Liver (tissue), 9 donors: ENCODE data around the gene ACADS. TPM values are rescaled to one million over a fixed set of nuclear protein-coding genes. Genes with fewer than 3 reads are reported as not detected.

Source experiments
- DNase-seq: peaks from one replicate; pipeline ENCODE4 v3.0.0-alpha.2; 2017; ENCODE audit warnings: low spot score
- H3K27ac ChIP-seq, 2 donors: one replicate each; pipeline ENCODE4 v1.7.0; 2013; ENCODE audit warnings: inconsistent platforms in 2 of 2, low read length in 2 of 2, control low read depth in 1 of 2, low read depth in 1 of 2, mild to moderate bottlenecking in 1 of 2
- H3K27me3 ChIP-seq, 4 donors: one replicate each; pipeline versions ENCODE4 v1.6.1 to v1.7.0; 2013; ENCODE audit warnings: low read length in 3 of 4, inconsistent platforms in 1 of 4, mild to moderate bottlenecking in 1 of 4, moderate library complexity in 1 of 4; ENCODE audit not compliant: control insufficient read depth in 4 of 4, insufficient read depth in 4 of 4
- H3K36me3 ChIP-seq, 4 donors: one replicate each; pipeline versions ENCODE4 v1.6.1 to v1.7.0; 2013; ENCODE audit warnings: low read length in 3 of 4, mild to moderate bottlenecking in 3 of 4, low read depth in 1 of 4, moderate library complexity in 1 of 4; ENCODE audit not compliant: control insufficient read depth in 4 of 4, insufficient read depth in 3 of 4
- H3K4me1 ChIP-seq, 4 donors: one replicate each; pipeline versions ENCODE4 v1.6.1 to v1.7.0; 2013; ENCODE audit warnings: low read length in 3 of 4, mild to moderate bottlenecking in 3 of 4, moderate library complexity in 1 of 4; ENCODE audit not compliant: control insufficient read depth in 4 of 4, insufficient read depth in 4 of 4
- H3K4me3 ChIP-seq, 3 donors: one replicate each; pipeline versions ENCODE4 v1.6.1 to v1.7.0; 2013; ENCODE audit warnings: low read length in 3 of 3, control low read depth in 1 of 3, low read depth in 1 of 3, mild to moderate bottlenecking in 1 of 3
- H3K9ac ChIP-seq, 2 donors: one replicate each; pipeline ENCODE4 v1.7.0; 2013; ENCODE audit warnings: low read length in 2 of 2, mild to moderate bottlenecking in 2 of 2, moderate library complexity in 2 of 2, control low read depth in 1 of 2, low read depth in 1 of 2
- H3K9me3 ChIP-seq, 4 donors: one replicate each; pipeline versions ENCODE4 v1.6.1 to v1.7.0; 2013; ENCODE audit warnings: low read length in 3 of 4; ENCODE audit not compliant: control insufficient read depth in 4 of 4
- ATF3 ChIP-seq: IDR thresholded peaks from 2 replicates; pipeline ENCODE4 v1.6.1; 2016; ENCODE audit warnings: antibody characterized with exemption
- CTCF ChIP-seq: fragments of 150-350 bp; IDR thresholded peaks from 2 replicates; pipeline ENCODE4 v1.5.1; 2017; ENCODE audit warnings: improper control_type of control experiment, low read depth, low read length; ENCODE audit not compliant: missing input control
- EGR1 ChIP-seq, 2 donors: IDR thresholded peaks; 2 replicates each; pipeline ENCODE4 v1.6.1; 2016 to 2018; ENCODE audit warnings: antibody characterized with exemption in 2 of 2, low read depth in 2 of 2
- FOXA2 ChIP-seq: IDR thresholded peaks from 2 replicates; pipeline ENCODE4 v1.6.1; 2016; ENCODE audit warnings: antibody characterized with exemption
- GABPA ChIP-seq, 2 donors: IDR thresholded peaks in 1 of 2; conservative IDR thresholded peaks in 1 of 2; 2 replicates each; pipeline ENCODE4 v1.6.1; 2016; ENCODE audit warnings: antibody characterized with exemption in 2 of 2, mild to moderate bottlenecking in 1 of 2, moderate library complexity in 1 of 2
- HNF4A ChIP-seq, 2 donors: conservative IDR thresholded peaks; 2 replicates each; pipeline ENCODE4 v1.6.1; 2016; ENCODE audit warnings: antibody characterized with exemption in 2 of 2, mild to moderate bottlenecking in 2 of 2
- HNF4G ChIP-seq: IDR thresholded peaks from 2 replicates; pipeline ENCODE4 v1.6.1; 2016; ENCODE audit warnings: antibody characterized with exemption
- JUND ChIP-seq, 2 donors: IDR thresholded peaks; 2 replicates each; pipeline ENCODE4 v1.6.1; 2016; ENCODE audit warnings: antibody characterized with exemption in 2 of 2
- MAX ChIP-seq: IDR thresholded peaks from 2 replicates; pipeline ENCODE4 v1.6.1; 2016; ENCODE audit warnings: antibody characterized with exemption
- NR2F2 ChIP-seq: IDR thresholded peaks from 2 replicates; pipeline ENCODE4 v1.6.1; 2016; ENCODE audit warnings: antibody characterized with exemption
- RAD21 ChIP-seq, 2 donors: IDR thresholded peaks; 2 replicates each; pipeline ENCODE4 v1.6.1; 2016; ENCODE audit warnings: antibody characterized with exemption in 2 of 2, mild to moderate bottlenecking in 2 of 2
- RXRA ChIP-seq, 2 donors: IDR thresholded peaks; 2 replicates each; pipeline ENCODE4 v1.6.1; 2017 to 2018; ENCODE audit warnings: antibody characterized with exemption in 2 of 2, mild to moderate bottlenecking in 1 of 2
- SP1 ChIP-seq: IDR thresholded peaks from 2 replicates; pipeline ENCODE4 v1.6.1; 2018; ENCODE audit warnings: antibody characterized with exemption, mild to moderate bottlenecking
- YY1 ChIP-seq: IDR thresholded peaks from 2 replicates; pipeline ENCODE4 v1.6.1; 2016; ENCODE audit warnings: antibody characterized with exemption, mild to moderate bottlenecking
- ZBTB33 ChIP-seq: IDR thresholded peaks from 2 replicates; pipeline ENCODE4 v1.6.1; 2016; ENCODE audit warnings: antibody characterized with exemption
- WGBS: extraction: QIAGEN DNeasy Blood & Tissue Kit; methylation state at CpG from one replicate; pipeline ENCODE4 v1.1.7; 2013; 5-methylcytosine and 5-hydroxymethylcytosine counted together
- polyA plus RNA-seq, 2 donors: library from polyadenylated mRNA; stranded (reverse) in 1 of 2; unstranded in 1 of 2; fragments of 200-250 nt in 1 of 2; fragments of >200 nt in 1 of 2; fragmentation: Nextera tagmentation in 1 of 2; extraction: Ambion mirVana in 1 of 2; gene quantifications; one replicate each; pipeline versions ENCODE4 v1.2.1 to v1.2.3, GENCODE V29; 2013 to 2015
- total RNA-seq, 2 donors: library from RNA; depleted of rRNA; stranded (reverse); fragments of >200 nt; gene quantifications; one replicate each; pipeline ENCODE4 v1.2.3, GENCODE V29; 2014
- TF ChIP-seq, protein P1 (sequence below): IDR thresholded peaks from 2 replicates; pipeline ENCODE4 v1.6.1; 2016; ENCODE audit warnings: antibody characterized with exemption, mild to moderate bottlenecking
- donor health status: healthy.
- donor health status: healthy.
- donor health status: healthy.
- donor health status: healthy.
- donor health status: healthy.

ACADS gene, protein sequence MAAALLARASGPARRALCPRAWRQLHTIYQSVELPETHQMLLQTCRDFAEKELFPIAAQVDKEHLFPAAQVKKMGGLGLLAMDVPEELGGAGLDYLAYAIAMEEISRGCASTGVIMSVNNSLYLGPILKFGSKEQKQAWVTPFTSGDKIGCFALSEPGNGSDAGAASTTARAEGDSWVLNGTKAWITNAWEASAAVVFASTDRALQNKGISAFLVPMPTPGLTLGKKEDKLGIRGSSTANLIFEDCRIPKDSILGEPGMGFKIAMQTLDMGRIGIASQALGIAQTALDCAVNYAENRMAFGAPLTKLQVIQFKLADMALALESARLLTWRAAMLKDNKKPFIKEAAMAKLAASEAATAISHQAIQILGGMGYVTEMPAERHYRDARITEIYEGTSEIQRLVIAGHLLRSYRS
- total RNA-seq (100 to 1,000 TPM in 1 of 2 donors, 10 to 100 TPM in 1; 54.2 to 152 TPM), polyA plus RNA-seq (100 to 1,000 TPM; 102 to 162 TPM)

DNA sequence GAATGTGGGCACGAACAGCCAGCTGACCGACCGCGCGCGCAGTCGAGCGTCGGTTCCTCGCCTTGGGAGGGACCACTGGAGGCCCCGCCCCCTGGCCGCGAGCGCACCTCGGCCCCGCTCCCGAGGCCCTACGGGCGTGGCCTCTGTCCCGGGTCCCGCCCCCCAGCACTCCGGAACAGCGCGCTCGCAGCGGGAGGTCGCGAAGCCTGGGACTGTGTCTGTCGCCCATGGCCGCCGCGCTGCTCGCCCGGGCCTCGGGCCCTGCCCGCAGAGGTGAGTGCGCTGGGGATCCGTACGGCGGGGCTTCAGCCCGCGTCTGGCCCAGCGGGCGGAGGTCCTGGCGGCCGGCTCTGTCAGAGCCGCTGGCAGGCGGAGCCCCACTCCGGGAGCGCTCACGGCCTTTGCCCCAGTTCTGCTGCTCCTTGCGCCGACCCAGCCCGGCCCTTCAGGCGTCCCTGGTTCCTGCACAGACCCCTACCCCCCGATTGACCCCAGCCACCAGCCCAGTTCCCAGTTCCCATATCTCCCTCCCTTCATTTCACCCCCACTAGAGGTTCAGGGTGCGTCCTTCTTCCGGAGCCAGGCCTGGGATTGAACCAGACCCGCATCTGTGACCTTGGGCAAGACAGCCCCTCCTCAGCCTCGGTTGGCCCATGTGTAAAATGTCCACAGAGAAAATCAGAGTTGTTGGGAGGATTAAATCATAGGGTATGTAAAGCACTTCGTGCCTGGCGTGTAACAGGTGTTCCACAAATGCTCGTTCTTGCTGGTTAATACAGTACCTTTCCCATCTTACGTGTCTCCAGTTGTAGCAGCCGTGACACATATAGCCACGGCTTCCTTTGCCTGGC lies at the start of gene ACADS:
TSS of gene ACADS (plus strand) at position 168 of the 851 bp plus-strand sequence. CDS start at position 228, 60 bp downstream.
- TF ChIP-seq EGR1 (IDR thresholded peaks at IDR 0.05; ENCODE audit: low read depth in 2 of 2) (no peak), ZBTB33 (no peak), YY1 (no peak), MAX (no peak), RXRA (IDR thresholded peaks at IDR 0.05) (no peak), SP1 (peak; percentile 48), CTCF (no peak), HNF4A (conservative IDR thresholded peaks at IDR 0.05) (no peak), JUND (IDR thresholded peaks at IDR 0.05) (no peak), ATF3 (no peak), HNF4G (no peak), FOXA2 (no peak), GABPA (IDR thresholded peaks at IDR 0.05 in 1 of 2, conservative IDR thresholded peaks at IDR 0.05 in 1 of 2) (no peak), RAD21 (IDR thresholded peaks at IDR 0.05) (peak in 1 of 2 donors; percentile 25), NR2F2 (no peak)
- TF ChIP-seq, protein P1, sequence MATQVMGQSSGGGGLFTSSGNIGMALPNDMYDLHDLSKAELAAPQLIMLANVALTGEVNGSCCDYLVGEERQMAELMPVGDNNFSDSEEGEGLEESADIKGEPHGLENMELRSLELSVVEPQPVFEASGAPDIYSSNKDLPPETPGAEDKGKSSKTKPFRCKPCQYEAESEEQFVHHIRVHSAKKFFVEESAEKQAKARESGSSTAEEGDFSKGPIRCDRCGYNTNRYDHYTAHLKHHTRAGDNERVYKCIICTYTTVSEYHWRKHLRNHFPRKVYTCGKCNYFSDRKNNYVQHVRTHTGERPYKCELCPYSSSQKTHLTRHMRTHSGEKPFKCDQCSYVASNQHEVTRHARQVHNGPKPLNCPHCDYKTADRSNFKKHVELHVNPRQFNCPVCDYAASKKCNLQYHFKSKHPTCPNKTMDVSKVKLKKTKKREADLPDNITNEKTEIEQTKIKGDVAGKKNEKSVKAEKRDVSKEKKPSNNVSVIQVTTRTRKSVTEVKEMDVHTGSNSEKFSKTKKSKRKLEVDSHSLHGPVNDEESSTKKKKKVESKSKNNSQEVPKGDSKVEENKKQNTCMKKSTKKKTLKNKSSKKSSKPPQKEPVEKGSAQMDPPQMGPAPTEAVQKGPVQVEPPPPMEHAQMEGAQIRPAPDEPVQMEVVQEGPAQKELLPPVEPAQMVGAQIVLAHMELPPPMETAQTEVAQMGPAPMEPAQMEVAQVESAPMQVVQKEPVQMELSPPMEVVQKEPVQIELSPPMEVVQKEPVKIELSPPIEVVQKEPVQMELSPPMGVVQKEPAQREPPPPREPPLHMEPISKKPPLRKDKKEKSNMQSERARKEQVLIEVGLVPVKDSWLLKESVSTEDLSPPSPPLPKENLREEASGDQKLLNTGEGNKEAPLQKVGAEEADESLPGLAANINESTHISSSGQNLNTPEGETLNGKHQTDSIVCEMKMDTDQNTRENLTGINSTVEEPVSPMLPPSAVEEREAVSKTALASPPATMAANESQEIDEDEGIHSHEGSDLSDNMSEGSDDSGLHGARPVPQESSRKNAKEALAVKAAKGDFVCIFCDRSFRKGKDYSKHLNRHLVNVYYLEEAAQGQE: peak; percentile 35
- no peaks in the 10 kb centered on the region for H3K9me3 ChIP-seq
- DNase-seq: peak; percentile 94
- H3K36me3 ChIP-seq: peaks cover 5 to 26% (median 12%) of the 10 kb centered on the region in 4 donors
- H3K4me3 ChIP-seq: peak within 1 kb of the TSS; percentile 81 to 92 (median 85)
- H3K27ac ChIP-seq: peak within 1 kb of the TSS; percentile 74 to 82
- H3K4me1 ChIP-seq: peaks cover 8 to 51% (median 35%) of the 10 kb centered on the region in 4 donors
- no peaks in the 10 kb centered on the region for H3K27me3 ChIP-seq
- H3K9ac ChIP-seq: peak within 1 kb of the TSS; percentile 57 to 61
- 4% methylated on average over 66 of the region's 66 CpGs for WGBS
